A673 (cell line): ENCODE data around the gene CCDC136. TPM values are rescaled to one million over a fixed set of nuclear protein-coding genes. Genes with fewer than 3 reads are reported as not detected.

Experiments
- BruUV-seq: library from RNA; stranded (reverse); fragments of 400-500 nt; replicated peaks from 2 replicates; lab custom pipeline; 2021; lab: Mats Ljungman, UMichigan
- CTCF ChIA-PET: fragments of 300-600 bp; sonication (Branson Sonifier 250); formaldehyde crosslinking; loops from one replicate; lab custom pipeline; 2022; ENCODE audit warnings: antibody characterized with exemption; lab: Charles Lee
- POLR2A ChIA-PET: fragments of 300-600 bp; sonication (Branson Sonifier 250); formaldehyde crosslinking; loops from one replicate; lab custom pipeline; 2022; ENCODE audit warnings: antibody characterized with exemption; ENCODE audit not compliant: low non-redundant PET; lab: Charles Lee
- DNase-seq: peaks from one replicate; pipeline ENCODE4 v3.0.0-alpha.2; 2015; ENCODE audit warnings: low spot score
- H3K27ac ChIP-seq: fragments of 200-600 bp; sonication (generic); 2 replicates; pipeline ENCODE4 v1.5.1; 2016; ENCODE audit warnings: mixed run types, low read depth, mild to moderate bottlenecking, mixed read lengths, antibody characterized with exemption, low read length; ENCODE audit not compliant: poor library complexity, severe bottlenecking
- H3K27me3 ChIP-seq: fragments of 200-600 bp; sonication (generic); replicated peaks from 2 replicates; pipeline ENCODE4 v1.6.1; 2017; ENCODE audit warnings: mixed run types, low read depth, mild to moderate bottlenecking, mixed read lengths, antibody characterized with exemption, low read length; ENCODE audit not compliant: insufficient read depth, poor library complexity
- H3K36me3 ChIP-seq: fragments of 200-600 bp; sonication (generic); 2 replicates; pipeline ENCODE4 v1.6.1; 2016; ENCODE audit warnings: mixed run types, mild to moderate bottlenecking, mixed read lengths, antibody characterized with exemption, low read length; ENCODE audit not compliant: insufficient read depth, poor library complexity, severe bottlenecking
- H3K4me1 ChIP-seq: fragments of 200-600 bp; sonication (generic); 2 replicates; pipeline ENCODE4 v1.6.1; 2017; ENCODE audit warnings: mixed run types, mild to moderate bottlenecking, mixed read lengths, antibody characterized with exemption, low read length; ENCODE audit not compliant: insufficient read depth, poor library complexity, severe bottlenecking
- H3K4me3 ChIP-seq: fragments of 200-600 bp; sonication (generic); 2 replicates; pipeline ENCODE4 v1.5.1; 2016; ENCODE audit warnings: low read depth, mixed run types, mild to moderate bottlenecking, mixed read lengths, low read length; ENCODE audit not compliant: poor library complexity, severe bottlenecking
- H3K9me3 ChIP-seq: fragments of 200-600 bp; sonication (generic); 2 replicates; pipeline ENCODE4 v1.6.1; 2016; ENCODE audit warnings: mixed run types, low read depth, mild to moderate bottlenecking, mixed read lengths, antibody characterized with exemption, low read length; ENCODE audit not compliant: poor library complexity, severe bottlenecking
- EZH2 ChIP-seq: fragments of 200-600 bp; sonication (generic); IDR thresholded peaks from 2 replicates; pipeline ENCODE4 v1.6.1; 2017; ENCODE audit warnings: borderline replicate concordance, low read depth, mild to moderate bottlenecking, mixed read lengths, antibody characterized with exemption, low read length; ENCODE audit not compliant: poor library complexity, severe bottlenecking
- intact Hi-C: fragments of 100-400 bp; cut with micrococcal nuclease; formaldehyde crosslinking; loops from one replicate; pipeline ENCODE4 v1.10.0; 2022; ENCODE audit not compliant: unreplicated experiment
- total RNA-seq: library from RNA; stranded (reverse); gene quantifications from 2 replicates; pipeline ENCODE4 v1.2.3, GENCODE V29; 2021
- TF ChIP-seq, protein P1 (sequence below): fragments of 300-800, 200-600 bp; sonication (generic); conservative IDR thresholded peaks from 2 replicates; pipeline ENCODE4 v1.5.1; 2017; ENCODE audit warnings: low read depth, mild to moderate bottlenecking, antibody characterized with exemption, low read length, moderate library complexity, mixed read lengths

CCDC136 gene
- total RNA-seq, 1 experiment from 2014 or later: 4.4 TPM

DNA sequence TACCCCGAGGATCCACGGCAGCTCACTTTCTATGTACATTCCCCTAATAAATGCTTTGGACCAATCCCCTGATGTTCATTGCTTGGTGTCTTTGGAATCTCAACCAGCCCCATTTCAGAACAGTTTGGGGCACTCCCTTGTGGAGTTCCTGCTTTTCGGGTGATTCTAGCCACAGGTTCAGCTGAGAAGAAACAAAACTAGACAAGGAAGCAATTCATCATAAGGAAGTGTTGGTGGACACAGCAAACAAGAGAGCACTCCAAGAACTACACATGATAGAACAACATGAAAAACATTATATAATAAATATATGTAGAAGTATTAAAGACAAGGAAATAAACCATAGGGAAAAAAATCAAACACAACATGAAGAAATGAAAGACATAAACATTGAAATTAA lies 6.0 kb upstream of the CCDC136 start:
- Histone ChIP-seq H3K4me3 (no peak overlapping the region), H3K4me1 (no peaks in the 10 kb centered on the region), H3K36me3 (no peaks in the 10 kb centered on the region), H3K9me3 (no peaks in the 10 kb centered on the region), H3K27me3 (peaks cover 11% of the 10 kb centered on the region), H3K27ac (no peak overlapping the region)
- CTCF ChIA-PET: no interaction called here
- DNase-seq: no peak
- intact Hi-C loops: no loop called here
- no TSS peak for BruUV-seq
- no peak for TF ChIP-seq EZH2
- TF ChIP-seq, protein P1, sequence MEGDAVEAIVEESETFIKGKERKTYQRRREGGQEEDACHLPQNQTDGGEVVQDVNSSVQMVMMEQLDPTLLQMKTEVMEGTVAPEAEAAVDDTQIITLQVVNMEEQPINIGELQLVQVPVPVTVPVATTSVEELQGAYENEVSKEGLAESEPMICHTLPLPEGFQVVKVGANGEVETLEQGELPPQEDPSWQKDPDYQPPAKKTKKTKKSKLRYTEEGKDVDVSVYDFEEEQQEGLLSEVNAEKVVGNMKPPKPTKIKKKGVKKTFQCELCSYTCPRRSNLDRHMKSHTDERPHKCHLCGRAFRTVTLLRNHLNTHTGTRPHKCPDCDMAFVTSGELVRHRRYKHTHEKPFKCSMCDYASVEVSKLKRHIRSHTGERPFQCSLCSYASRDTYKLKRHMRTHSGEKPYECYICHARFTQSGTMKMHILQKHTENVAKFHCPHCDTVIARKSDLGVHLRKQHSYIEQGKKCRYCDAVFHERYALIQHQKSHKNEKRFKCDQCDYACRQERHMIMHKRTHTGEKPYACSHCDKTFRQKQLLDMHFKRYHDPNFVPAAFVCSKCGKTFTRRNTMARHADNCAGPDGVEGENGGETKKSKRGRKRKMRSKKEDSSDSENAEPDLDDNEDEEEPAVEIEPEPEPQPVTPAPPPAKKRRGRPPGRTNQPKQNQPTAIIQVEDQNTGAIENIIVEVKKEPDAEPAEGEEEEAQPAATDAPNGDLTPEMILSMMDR: no peak
- POLR2A ChIA-PET: no interaction called here

DNA sequence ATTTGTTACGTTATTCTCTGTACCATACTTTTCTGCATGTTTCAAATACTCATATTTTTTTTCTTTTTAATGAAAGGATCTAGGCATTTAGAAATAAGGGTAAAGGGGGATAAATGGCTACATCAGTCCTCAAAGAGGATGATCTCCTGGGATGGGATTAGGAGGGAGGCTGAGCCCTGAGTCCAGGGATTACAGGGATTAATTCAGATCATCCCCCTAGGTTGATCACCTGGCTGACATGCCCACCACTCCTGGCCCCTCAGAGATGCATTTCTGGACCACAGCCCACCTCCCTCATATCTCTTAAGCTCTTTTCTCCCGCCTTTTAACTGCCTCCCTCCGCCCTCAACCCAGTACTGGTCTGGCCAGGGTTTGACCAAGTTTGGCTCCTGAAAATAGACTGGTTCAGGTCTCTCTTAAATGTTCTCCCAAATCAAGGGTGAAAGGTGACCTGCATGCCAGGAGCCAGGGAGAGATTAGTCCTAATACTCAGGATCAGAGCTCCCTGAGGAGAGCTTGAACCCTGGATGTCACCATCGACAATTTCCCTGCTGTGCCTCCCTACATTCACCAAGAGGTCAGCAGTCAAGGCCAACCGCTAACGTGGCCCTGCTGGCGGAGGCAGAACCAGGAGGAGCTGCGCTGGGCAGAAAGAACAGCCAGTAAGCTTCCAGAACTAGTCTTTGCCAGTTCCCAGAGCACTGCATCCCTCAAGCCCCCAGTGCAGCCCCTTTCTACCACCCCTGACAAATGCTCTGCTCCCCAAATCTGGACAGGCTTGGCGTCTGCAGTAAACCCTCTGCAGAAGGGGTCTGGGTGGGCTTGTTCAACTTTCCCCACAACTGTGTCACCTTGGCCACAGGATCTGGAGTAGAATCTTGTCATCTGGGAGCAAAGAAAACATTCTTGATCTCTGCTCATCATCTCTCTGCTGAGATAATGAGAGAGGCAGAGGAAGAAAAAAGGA lies 3.0 kb upstream of the CCDC136 start:
- H3K27ac ChIP-seq: no peak overlapping the region
- intact Hi-C loops: no loop called here
- no peaks in the 10 kb centered on the region for H3K36me3 ChIP-seq
- H3K9me3 ChIP-seq: no peaks in the 10 kb centered on the region
- peaks cover 11% of the 10 kb centered on the region for H3K27me3 ChIP-seq
- DNase-seq: no peak
- no TSS peak for BruUV-seq
- ChIA-PET CTCF (no interaction called here), POLR2A (no interaction called here)
- no peaks in the 10 kb centered on the region for H3K4me1 ChIP-seq
- no peak overlapping the region for H3K4me3 ChIP-seq
- TF ChIP-seq EZH2: no peak
- TF ChIP-seq, protein P1: no peak

DNA sequence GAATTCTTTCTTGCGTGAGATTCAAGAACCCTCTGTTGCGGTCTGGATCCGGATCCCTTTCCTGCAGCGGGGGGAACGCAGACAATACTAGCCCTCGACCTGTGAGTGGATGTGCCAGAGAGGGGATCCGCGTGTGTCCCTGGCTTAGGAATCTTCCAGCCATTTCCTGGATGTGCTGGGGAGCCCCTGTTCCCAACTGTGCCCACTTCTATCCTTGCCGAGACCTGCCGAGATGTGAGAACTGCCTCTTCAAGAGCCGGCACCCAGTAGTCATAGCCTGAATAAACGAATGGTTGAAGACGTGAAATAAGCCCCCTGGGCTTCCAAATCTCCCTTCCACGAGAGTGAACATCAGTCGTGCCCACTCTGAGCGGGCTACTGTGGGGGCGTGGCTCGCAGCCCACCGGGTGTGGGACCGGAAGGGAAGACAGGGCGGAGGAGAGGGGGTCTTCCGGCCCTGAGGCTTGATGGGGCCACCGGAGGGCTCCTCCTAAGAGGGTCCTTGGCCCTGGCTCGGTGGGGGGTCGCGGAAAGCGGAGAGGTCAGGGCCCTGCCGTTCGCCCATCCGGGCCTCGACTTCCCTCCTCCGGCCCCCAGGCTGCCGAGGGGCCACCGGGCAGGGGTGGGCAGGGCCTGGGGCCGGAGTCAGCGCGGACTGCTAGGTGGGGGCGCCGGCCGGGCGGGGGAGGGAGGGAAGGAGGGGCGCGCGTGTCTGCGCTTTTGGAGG lies 1.3 kb upstream of the CCDC136 start:
- DNase-seq: no peak
- Histone ChIP-seq H3K4me1 (no peaks in the 10 kb centered on the region), H3K4me3 (peak overlapping the region; percentile 77), H3K9me3 (no peaks in the 10 kb centered on the region), H3K27me3 (peaks cover 11% of the 10 kb centered on the region), H3K36me3 (no peaks in the 10 kb centered on the region), H3K27ac (no peak overlapping the region)
- ChIA-PET CTCF (no interaction called here), POLR2A (no interaction called here)
- no TSS peak for BruUV-seq
- no peak for TF ChIP-seq EZH2
- intact Hi-C loops: loop anchor here (10.0 kb wide), 1 partner anchor 94 kb away; no protein-coding TSS in a partner anchor
